ENCODE results near the gene SLC25A18.

The SLC25A18 gene

DNA sequence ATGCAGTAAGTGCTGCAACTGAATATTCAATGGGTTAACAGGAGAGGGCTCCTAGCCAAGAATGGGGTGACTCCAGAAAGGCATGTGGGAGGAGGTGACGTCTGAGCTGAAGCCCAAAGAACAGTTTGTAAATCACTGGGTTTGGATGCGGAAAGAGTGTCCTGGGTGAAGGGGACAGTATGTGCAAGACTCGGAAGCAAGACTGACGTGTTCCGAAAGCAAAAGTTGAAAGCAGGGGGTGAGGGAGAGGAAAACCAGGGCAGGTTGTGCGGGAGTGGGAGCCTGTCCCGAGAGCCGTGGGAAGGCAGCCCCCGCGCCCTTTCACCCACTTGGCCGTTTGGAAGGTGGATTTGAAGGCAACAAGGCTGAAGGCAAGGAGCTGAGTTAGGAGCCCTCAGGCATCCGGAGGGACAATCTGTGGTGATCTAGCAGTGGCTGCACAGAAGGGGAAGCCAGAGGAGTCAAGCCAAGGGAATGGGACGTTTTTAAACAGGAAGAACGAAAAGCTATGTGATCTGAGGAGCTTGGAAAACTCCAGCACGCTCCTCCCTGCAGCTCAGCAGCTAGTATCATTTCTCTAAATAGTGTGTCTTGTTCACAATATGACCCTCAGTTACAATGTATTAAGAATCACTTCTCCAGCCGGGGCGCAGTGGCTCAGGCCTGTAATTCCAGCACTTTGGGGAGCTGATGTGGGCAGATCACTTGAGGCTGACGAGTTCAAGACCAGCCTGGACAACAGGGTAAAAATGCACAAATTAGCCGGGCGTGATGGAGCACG lies 7.7 kb downstream of the SLC25A18 start:
- no peak for DNase-seq (ENCODE audit: low spot score)

DNA sequence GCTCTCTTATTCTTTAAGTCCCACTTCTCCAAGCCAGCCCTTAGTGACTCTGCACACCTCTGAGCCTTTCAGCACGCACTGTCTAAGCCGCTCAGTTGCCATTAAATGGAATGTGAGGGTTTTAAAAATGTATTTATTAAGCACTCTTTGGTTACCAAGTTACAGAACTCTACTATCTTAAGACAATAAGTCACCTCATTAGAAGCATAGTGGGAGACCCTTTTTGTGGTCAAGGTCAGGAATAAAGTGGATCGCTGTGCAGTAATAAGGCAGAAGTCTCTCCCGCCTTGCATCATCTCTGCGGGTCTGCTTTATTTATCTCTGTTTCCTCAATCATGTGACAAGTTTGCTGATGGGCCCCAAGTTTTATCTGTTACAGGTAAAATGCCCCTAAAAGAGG lies 11.9 kb downstream of the SLC25A18 start:
- DNase-seq (ENCODE audit: low spot score): no peak

DNA sequence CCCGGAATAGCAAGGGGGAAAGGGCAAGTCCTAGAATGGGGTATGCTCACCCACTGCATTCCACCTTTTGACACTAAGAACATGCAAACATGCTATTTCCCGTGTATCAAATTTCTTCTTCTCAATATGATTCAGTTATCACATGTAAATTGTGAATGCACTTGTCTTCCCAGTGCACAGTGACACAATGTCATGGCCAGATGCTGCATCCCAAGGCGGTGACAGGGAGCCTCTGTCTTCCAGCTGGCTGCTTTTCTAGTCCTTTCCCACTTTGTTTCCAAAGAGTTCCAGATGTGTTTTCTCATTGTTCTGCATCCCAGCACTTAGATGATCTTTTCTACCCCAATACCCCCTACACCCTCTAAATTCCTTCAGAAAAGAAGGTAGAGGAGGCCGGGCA lies 12.4 kb downstream of the SLC25A18 start:
- DNase-seq (ENCODE audit: low spot score): no peak

DNA sequence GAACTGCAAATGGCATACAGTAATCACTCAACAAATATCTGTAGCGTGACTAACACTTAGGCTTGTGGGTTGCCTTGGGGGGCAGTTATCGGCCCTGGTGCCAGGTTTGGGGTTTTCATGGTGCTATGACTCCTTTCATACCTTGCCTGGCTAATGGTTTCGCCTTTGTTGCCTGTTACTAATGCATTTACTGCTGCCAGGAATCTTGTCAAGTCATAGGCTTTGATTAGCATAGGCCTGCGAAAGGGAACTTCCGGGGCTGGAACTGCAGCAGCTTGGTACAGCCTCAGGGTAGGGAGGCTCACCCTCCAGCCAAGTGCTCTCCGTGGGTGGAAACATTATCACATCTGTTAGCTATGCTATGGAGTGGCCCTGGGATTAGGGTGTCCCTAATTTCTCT lies 13.2 kb downstream of the SLC25A18 start:
- DNase-seq (ENCODE audit: low spot score): no peak

DNA sequence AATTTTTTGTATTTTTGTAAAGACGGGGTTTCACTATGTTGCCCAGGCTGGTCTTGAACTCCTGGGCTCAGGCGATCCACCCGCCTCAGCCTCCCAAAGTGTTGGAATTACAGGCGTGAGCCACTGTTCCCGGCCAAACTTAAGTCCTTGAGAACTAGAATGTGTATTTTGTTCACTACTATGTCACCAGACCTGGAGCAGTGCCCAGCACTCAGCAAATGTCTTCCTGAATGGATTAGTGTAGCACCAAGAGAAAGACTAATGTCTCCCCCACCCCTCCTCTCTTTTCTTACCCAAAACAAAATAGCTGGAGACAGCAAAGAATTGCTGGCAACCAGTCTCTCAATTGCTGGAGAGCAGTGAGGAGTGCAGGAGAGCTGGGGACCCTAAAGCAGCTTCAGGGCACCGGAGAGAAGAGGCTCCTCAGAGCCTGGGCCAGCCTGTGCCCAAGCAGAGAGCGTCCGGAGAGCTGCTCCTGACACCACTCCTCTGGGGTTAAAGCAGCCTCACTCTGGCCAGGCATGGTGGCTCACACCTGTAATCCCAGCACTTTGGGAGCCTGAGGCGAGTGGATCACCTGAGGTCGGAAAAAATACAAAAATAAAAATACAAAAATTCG lies 14.9 kb downstream of the SLC25A18 start:
- no peak for DNase-seq (ENCODE audit: low spot score)

DNA sequence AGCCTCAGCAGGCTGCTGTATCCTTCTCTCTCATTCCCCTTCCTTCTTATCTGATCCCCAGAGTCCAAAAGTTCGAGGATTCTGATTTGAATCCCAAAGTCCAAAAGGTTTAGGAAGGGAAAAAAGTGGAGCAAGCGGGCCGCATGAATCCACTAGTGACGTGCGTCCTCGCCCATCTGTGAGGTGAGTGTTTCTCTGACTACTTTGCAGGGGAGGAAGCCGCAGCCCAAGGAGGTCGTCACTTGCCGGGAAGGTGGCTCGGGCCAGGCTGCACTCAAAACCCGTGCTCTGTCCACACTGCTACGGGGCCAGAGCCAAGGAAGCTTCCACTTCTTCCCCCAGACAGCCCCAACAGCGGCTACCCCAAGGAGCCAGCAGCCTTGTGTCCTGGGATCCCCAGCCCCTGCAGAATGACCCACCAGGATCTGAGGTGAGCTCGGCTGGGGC lies 16.3 kb downstream of the SLC25A18 start:
- DNase-seq (ENCODE audit: low spot score): no peak

DNA sequence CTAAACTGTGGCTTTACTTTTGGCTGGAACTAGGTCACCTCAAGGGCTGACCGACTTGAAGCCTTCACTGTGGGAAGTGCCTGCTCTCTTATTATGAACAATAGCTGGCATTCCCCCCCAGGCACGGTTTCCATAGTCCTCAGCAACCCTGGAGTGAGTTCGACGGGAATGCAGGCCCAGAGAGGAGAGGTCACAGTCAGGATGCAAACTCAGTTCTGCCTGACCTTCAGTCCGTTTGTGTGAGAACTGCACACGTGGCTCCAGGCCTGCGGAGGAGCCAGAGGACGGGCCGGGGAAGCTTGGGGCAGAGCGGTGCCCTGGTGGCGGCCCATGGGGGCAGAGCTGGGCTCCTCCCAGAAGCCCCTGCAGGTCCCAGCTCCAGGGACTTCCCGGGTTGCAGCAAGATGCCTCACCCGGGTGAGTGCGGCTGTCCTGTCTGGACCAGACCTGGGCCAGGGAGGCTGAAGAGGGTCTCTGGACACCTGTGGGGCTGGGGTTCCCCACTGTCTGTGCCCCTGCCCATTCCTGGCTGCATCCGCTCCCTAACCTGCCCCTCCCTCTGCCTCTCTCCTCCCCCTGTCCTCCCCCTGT lies 17.2 kb downstream of the SLC25A18 start:
- no peak for DNase-seq (ENCODE audit: low spot score)

DNA sequence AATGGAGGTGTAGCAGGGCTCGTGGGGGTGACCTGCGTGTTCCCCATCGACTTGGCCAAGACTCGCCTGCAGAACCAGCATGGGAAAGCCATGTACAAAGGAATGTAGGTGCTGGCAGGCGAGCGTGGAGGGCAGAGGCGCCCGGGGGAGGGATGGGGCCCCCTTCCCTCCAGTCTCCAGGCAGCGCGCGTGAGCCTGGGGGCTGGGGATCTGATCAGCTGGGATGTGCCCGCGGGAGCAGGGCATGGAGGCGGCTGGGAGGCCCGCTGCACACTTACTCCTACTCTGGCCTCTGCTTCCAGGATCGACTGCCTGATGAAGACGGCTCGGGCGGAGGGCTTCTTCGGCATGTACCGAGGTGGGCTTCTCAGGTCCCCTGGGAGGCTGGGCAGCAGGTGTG lies 17.8 kb downstream of the SLC25A18 start:
- no peak for DNase-seq (ENCODE audit: low spot score)

DNA sequence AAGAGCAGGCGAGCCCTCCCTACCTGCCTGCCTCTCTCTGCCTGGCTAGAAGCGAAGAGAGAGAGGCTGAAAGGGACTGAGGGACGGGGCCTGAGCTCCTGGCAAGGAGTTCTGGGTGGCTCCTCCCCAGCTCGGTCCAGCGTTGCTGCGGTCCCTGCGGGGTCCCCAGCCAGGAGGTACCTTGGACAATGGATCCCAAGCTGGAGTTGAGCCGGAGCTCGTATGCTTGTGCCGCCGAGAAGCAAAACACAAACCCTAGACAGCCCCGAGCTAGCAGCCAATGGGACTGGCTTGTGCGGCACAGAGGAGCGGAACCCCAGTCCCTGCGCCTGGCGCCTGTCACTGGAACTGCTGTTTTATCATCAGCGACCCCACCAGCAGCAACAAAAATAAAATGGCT lies 18.3 kb downstream of the SLC25A18 start:
- no peak for DNase-seq (ENCODE audit: low spot score)

DNA sequence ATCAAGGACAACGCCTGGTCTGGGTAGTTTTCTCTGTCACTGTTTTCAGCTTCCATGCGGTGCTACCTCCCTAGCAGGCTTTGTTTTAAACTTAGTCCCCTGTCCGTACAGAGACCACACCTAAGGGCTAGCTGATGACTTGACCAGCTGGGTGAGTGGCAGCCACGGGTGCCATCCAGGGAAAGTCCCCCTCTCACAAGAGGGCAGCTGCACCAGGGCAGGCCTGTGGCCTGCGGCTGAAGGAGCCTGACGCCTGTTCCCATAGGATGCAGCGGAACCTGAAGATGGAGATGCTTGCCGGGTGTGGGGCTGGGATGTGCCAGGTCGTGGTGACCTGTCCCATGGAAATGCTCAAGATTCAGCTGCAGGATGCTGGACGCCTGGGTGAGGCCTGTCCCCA lies 19.9 kb downstream of the SLC25A18 start:
- DNase-seq (ENCODE audit: low spot score): no peak

DNA sequence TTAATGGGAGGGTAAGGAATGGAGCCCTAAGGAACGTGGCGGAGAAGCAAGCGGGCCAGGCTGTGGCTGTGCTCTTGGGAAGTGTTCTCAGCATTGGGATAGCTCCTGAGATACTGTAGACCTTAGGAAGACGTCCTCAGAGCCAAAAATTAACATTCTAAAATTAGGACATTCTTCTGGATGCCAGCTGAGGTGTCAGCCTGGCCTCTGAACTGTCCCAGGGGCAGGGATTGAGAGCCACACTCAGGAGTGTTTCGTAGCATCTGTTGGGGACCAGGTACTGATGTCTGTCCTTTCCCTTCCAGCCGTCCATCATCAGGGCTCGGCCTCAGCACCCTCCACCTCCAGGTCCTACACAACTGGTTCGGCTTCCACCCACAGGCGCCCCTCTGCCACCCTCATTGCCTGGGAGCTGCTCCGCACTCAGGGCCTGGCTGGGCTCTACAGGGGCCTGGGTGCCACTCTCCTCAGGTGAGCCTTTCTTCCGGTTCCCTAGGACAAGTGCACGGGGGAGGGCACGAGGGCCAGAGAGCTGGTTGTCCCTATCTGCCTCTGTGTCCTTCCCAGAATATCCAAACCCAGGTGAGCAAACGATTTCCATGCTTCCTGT lies 23.6 kb downstream of the SLC25A18 start:
- DNase-seq (ENCODE audit: low spot score): no peak

DNA sequence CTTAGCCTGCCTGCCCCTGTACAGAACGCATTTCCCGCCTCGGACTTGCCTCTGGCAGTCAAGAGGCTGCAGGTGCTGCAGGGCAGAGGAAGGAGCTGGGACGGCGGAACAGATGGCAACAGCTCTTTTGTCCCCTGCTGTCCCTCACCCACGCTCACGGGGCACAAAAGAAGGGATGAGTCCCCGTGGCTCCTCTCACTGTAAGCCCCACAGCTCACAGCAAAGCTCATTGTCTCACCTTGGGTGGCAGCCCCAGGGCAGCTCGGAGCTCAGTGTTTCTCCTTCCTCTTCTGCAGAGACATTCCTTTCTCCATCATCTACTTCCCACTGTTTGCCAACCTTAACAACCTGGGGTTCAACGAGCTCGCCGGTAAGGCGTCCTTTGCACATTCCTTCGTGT lies 24.3 kb downstream of the SLC25A18 start:
- no peak for DNase-seq (ENCODE audit: low spot score)

DNA sequence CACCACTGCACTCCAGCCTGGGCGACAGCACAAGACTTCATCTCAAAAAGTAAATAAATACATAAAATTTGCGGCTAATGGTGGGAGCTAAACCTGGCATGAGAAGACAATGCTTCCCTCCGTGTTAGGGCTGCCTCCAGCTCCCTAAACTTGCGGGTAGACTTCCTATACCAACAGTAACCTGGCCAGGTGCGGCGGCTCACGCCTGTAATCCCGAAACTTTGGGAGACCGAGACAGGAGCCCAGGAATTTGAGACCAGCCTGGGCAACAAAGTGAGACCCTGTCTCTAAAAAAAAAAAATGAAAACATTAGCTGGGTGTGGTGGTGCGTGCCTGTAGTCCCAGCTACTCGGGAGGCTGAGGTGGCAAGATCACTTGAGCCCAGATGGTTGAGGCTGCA lies 25.3 kb downstream of the SLC25A18 start:
- DNase-seq (ENCODE audit: low spot score): no peak

DNA sequence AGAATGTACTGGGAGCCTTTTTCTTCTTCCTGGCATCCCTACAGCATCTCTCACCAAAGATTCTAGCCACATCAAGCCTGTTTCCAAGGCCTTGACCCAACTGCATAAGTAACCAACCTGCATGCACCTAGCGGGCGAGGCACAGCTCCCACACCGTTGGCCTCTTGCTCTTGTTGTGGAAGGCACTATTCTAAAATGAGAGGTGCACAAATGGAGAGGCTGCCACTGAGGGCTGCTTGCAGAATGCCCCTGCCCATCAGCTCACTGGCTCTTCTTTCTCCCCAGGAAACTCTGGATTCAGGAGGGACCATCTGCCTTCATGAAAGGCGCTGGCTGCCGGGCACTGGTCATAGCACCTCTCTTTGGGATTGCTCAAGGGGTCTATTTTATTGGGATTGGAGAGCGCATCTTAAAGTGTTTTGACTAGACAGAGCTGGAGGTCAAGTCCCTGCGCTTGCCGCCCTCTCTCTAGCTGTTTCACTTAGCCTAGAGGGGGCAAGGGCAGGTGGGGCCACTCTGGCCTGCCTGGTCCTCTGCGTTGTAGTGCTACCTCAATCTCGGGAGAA lies 26.6 kb downstream of the SLC25A18 start:
- no peak for DNase-seq (ENCODE audit: low spot score)

DNA sequence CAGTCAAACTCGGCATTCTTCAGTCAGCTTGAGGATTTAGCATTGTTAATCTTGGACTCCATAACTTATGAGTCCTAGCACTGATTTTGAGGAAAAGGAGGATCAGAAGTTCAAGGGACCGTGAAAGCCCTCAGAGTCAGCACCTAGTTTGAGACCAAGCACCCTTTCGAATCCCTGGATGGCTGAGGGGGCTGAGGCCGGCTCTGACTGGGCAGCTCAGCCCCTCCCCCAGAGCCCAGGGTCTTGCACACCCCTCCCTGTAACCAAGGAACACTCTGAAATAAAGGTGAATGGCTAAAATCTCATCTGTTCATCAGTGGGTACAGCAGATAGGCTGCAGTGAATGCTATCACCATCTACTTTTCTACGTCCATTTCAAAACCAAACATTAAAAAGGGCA lies 27.3 kb downstream of the SLC25A18 start:
- no peak for DNase-seq (ENCODE audit: low spot score)

DNA sequence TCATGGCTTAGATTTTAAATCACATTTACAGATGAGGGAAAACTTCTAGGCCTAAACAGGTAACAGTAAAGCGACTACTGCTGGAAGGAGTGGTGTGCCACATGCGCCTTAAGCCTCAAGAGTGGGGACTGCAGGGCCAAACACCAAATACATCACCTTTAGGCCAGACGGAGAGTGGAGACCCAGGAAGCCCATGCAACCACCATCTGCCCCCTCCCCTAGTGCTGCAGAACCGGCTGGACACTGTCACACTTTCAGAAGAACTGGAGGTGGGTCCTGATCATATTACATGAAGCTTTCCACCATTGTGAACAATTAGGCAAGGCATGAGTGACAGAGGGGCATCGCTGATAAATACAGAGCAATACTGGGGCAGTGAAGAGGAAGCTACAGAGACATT lies 28.9 kb downstream of the SLC25A18 start:
- DNase-seq (ENCODE audit: low spot score): no peak

DNA sequence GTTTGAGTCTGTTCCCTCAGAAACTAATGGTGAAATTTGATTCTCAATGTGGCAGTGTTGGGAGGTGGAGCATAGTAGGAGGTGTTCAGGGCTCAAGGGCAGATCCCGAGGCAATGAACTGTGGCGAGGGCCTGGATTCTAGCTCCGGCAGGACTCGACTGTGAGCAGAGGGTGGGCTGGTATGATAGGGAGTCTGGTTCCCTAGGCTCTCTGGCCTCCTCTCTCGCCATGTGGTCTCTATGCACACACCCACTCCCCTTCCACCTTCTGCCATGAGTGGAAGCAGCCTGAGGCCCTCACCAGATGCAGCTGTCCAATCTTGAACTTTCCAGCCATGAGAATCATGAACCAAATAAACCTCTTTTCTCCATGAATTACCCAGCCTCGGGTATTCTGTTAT lies 32.9 kb downstream of the SLC25A18 start:
- no peak for DNase-seq (ENCODE audit: low spot score)

DNA sequence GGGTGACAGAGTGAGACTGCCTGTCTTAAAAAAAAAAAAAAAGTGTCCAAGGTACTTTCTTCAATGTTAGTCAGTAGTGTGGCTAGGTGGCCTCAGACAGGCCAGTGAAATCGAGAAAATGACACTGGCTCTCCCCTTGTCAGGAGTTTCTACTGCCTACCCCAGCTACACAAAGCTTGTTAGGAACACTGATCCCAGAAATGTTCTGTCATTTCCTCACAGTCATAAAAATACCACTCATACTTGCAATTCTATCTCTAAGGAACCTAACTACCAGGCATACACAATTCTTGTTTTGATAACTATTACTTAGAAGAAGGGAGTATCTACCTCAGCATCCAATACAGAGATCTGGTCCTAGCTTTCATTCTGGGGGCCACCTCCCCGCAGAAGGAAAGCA lies 33.9 kb downstream of the SLC25A18 start:
- no peak for DNase-seq (ENCODE audit: low spot score)

DNA sequence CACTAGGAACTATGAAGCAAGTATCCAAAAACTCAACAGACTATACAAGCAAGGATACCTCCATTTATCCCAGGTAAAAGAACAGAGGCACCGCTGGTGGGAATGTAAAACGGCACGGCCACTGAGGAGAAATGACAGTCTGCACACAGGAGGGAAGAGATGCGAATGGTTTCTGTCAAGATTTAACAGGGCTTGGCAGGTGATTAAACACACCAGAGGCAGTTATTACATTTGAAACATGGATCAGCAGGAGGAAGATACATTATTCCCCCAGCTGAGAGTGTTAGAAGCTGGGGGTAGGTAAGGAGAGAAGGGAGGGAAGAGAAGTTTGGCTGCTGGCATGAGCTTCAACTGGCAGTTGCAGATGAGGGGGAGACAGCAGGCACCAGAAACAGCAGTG lies 35.0 kb downstream of the SLC25A18 start:
- DNase-seq (ENCODE audit: low spot score): no peak

DNA sequence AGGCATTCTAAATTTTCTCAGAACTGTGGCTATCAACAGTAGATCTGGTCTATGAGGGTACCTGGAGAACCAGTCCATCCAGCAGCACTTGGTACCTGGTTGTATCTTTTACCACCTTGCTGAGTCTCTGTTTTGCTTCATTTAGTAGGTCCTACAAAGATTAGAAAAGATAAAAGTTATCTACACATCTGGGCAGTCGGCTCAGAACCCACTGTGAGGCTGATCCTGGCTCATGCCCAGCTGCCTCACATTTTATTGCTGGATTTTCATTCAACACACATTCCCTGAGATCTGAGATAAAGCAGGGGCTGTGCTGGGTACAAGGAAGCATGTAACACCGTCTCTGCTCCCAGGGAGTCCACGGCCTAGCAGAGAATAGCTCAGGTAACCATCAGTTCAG lies 37.7 kb downstream of the SLC25A18 start:
- no peak for DNase-seq (ENCODE audit: low spot score)

DNA sequence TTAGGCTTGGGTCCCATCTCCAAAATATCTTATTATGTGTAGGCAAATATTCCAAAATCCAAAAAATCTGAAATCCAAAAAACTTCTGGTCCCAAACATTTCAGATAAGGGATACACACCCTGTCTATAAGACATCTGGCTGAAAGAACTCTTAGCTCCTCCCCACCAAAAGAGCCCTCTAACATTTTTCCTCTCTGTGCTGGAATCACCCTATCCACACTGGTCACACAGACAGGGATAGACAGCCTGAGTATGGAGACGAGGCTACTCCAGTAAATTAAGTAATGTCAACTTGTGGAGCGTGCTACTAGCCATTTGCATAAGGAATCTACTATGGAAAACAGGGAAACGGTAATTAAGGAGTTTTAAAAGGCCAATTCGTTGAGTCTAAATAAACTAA lies 40.4 kb downstream of the SLC25A18 start:
- DNase-seq (ENCODE audit: low spot score): no peak

DNA sequence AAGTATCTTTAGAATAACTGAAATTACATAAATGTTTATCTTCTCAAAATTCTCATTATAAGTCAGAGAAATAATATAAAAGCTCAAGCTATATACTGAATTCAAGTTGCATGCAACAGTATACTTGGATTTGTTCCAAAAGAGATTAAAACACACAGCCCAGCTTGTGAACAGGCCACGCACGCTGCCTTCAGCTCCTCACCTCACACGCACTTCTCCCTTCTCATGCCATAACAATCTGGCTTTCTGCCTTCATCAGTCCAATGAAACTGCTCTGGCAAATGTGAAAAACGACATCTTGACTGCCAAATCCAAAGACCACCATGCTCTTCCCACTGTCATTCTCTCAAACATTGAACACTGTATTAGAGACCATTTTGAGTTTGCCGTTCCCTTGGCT lies 43.2 kb downstream of the SLC25A18 start:
- no peak for DNase-seq (ENCODE audit: low spot score)

Measured in CD4-positive, alpha-beta T cell treated with Interleukin-15 for 4 hours (primary cell).